CD4-positive, alpha-beta T cell treated with Interleukin-6 at 100 ng/mL for 8 hours (primary cell): ENCODE measurements around the gene TRMT2B.
"Not testable (repeated sequence)": the region's sequence is repeated elsewhere in the genome, so short reads cannot be mapped to it uniquely, and the experiment has no call there.

Experiments used
- DNase-seq: peaks from one replicate; pipeline ENCODE4 v3.0.0-alpha.2; 2020; ENCODE audit warnings: mixed read lengths, low spot score

The TRMT2B gene

DNA sequence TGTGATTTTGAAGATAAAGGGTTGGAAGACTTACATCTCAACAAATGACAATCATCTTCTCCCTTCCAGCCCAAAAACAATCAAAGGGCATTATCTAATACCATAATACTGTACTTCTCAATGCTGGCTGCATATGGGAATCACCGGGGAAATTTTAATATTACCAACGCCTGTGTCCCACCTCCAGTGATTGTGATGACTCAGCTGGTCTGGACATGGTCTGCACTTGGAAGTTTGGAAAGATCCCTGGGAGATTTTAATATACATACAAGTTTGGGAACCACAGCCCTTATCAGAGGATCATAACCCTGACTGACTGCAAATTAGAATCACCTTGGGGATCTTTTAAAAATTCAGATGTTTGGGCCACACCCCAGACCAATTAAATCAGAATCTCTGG lies 52.5 kb downstream of the TRMT2B start:
- DNase-seq: no peak

GRCh38 chrX:100995469-100995868 lies 56.4 kb downstream of the TRMT2B start:
- no peak for DNase-seq

- DNase-seq: no peak
Measured at GRCh38 chrX:100994352-100995281, 57.3 kb downstream of the TRMT2B start.

GRCh38 chrX:100990139-100990538 lies 61.8 kb downstream of the TRMT2B start:
- DNase-seq: no peak

- DNase-seq: no peak
Measured at GRCh38 chrX:100984818-100985217, 67.1 kb downstream of the TRMT2B start.

- not testable (repeated sequence) for DNase-seq
Measured at GRCh38 chrX:100981498-100981845, 70.4 kb downstream of the TRMT2B start.

DNA sequence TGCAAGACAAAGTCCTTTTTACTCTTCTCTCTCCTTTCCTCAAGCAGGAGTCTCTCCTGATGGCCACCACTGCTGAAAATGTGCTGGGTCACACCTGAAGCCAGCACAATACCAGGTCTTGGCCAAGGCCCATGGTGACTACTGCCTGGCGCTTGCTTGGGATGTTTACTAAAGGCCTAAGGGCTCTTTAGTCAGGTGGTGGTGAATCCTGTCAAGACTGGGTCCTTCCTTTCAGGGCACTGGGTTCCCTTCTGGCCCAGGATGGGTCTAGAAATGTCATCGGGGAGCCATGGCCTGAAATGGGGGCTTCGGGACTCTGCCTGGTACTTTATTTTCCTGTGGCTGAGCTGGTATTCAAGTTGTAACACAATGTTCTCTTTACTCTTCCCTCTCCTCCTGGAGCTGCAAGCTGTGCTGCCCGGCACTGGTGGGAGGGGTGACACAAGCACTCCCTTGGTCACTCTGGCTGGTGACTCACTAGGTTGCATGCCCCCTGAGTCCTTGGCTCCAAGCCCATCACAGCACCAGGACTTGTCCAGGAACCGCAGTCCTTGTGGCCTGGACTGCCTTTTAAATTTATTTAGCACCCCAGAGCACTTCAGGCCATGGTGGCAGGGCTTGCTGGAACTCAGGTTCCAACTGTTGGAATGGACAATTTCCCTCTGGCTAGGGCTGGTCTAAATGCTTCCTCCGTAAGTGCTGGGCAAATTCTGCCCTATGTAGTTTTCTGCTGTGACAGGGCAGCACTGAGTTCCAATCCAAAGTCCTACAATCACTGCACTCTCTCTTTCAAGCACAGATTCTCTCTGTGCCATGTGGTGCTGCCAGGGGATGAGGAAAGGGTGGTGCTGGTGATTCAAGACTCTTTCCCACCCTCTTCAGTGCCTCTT lies 71.1 kb downstream of the TRMT2B start:
- DNase-seq: no peak

GRCh38 chrX:100979881-100980607 lies 71.9 kb downstream of the TRMT2B start:
- no peak for DNase-seq

DNA sequence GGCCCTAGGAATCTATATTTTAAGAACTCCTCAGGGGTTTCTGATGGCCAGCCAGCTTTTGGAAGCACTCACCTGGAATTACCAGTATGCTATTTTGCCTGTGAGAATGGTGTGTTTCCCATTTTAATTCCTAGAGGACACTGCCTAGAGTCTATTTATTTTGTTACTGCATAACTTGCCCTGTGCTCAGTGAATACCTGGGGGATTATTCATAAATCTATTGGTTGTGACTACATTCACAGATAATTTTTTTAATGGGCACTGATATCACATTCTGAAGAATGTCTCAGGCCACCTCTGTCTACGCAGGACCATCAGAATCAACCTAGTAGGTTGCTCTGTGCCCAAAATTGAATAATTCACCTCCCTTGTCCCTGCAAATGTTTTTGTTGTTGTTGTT lies 75.7 kb downstream of the TRMT2B start:
- DNase-seq: no peak

DNA sequence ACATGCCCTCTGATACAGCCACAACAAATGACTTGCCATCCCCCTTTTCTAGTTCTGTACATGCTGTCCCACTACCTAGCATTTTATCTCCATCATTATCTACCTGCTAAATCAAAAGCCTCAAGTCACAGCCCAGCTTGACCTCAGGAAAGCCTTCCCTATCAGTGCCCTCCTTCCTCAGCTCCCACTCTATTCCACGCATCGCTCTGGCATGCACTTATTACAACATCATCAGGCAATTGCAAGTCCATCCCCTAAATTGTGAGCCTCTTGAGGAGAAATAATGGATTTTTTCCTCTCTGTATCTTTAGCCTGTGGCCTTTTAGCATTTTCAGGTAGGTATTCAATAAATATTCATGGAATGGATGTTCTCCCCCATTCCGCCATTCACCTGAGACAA lies 76.7 kb downstream of the TRMT2B start:
- DNase-seq: no peak

GRCh38 chrX:100973411-100973810 lies 78.5 kb downstream of the TRMT2B start:
- DNase-seq: no peak

DNA sequence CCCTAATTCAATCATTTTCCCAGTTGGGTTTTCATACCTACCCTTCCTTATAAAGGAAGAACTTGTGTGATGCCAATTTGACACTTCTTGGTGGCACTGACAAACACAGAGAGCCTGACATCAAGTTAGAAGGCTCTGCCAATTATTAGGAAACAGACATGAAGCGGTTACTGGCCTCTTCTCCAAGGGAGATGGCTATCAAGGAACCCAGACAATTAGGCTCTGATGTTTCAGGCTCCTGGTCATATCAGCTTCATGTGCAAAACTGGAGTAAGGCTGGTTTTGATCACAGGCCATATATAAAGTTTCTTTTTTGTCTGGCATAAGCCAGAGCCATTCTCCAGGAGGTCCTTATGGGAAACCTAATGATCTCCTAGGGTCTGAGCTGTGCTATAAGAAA lies 82.0 kb downstream of the TRMT2B start:
- no peak for DNase-seq

GRCh38 chrX:100969408-100969807 lies 82.5 kb downstream of the TRMT2B start, which contains the start of gene ARL13A:
Gene ARL13A (plus strand): TSS chrX:100969708. CDS start chrX:100973690, 3,982 bp downstream.
- DNase-seq: no peak

- DNase-seq: no peak
Measured at GRCh38 chrX:100964362-100964761, 87.5 kb downstream of the TRMT2B start.

- no peak for DNase-seq
Measured at GRCh38 chrX:100962811-100963210, 89.1 kb downstream of the TRMT2B start.
